A204.1 (cell line): ENCODE results near the gene RBM47.
"Not testable (repeated sequence)": the region's sequence is repeated elsewhere in the genome, so short reads cannot be mapped to it uniquely, and the experiment has no call there.

Experiments
- FAIRE-seq: peaks from 2 replicates; lab custom pipeline; 2012; peaks lifted over from hg19 to GRCh38; lab: Jason Lieb, UNC

Gene RBM47

DNA sequence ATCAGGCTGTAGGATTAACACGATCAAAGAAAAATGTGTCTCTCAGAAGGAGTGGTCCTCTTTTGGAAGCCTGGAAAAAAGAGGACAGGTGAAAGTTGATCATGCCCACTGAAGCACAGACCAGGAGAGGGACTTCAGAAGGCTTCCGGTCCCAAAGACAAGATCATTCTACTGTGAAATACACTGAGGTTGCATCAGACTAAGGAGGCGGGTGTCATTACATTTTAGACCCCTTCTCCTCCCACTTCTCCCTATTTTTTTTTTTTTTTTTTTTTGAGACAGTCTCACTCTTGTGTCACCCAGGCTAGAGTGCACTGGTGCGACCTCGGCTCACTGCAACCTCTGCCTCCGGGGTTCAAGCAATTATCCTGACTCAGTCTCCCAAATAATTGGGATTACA, 67.5 kb downstream of the RBM47 start:
- FAIRE-seq: no peak

DNA sequence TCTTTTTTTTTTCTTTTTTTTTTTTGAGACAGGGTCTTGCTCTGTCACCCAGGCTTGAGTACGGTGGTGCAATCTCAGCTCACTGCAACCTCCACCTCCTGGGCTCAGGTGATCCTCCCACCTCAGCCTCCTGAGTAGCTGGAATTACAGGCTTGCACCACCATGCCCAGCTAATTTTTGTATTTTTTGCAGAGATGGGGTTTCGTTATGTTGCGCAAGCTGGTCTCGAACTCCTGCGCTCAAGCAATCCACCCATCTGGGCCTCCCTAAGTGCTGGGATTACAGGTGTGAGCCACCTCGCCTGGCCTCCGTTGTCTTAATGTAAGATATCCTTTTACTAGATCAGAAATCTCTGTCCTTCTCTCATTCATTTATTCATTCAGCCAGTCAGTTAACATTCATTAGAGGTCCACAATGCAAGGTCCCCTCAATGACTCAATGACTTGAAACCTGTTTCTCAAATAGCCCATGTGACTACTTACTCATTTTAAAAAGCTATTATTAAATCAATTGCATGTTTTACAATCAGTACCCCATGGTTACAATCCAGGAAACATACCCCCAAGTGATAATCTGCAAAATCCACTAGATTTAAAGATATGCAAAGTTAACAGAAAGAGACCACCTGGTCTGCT, 68.0 kb downstream of the RBM47 start:
- FAIRE-seq: not testable (repeated sequence)

DNA sequence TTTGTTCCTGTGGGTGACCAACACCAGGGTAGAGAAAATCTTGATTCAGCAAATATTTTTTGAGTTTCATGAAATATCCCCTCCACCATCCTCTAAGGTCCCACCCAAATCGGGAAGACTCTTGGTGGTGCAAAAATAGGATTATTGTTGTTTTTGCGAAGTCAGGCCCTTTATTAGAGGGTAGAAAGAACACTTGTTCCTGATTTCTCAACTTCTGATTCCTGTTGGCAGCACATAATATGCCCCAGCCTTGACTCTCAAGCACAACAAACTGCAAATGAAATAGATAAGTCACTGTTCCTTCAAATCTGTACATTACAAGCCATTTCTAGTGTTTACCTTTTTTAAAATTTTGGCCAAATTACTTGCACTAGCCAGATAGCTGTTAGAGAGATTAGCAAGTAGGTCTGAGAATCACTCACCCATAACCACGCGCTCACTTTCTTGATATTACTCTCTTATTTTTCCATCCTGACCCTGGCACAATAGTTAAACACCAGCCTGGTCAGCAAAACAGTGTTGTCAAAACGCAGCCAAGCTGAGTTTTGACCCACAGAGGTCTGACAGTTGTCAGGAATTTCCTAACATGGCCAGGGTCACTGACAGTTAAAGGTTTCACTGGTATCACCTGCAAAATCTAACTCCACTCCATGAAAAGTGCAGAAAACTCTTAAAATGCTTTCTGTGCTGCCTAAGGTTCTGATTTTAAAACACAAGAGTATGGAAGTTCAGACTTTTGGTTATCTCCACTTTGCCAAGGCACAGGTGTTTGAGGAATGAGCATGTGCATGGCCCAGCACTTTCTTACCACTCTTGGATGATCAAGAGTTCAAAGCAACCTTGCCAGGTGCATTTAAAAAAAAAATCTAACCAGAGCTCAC, 69.8 kb downstream of the RBM47 start:
- FAIRE-seq: no peak

DNA sequence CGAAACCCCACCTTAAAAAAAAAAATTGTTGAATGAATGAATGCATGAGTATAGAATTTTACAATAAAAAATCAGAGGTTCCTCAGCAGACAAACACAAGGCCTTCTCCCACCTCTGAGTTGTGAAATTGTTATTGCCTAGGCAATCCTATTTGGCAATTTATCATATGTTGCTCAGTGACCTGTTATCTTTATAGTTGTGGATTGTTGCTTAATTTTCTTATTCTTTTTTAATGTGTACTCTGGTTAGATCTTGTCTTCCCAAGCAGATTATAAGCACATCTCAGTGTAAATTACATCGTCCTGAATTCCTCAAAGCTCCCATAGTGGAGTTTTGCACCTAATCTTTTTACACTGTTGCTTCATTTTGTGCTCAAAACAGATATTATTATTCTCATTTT, 71.9 kb downstream of the RBM47 start:
- no peak for FAIRE-seq

DNA sequence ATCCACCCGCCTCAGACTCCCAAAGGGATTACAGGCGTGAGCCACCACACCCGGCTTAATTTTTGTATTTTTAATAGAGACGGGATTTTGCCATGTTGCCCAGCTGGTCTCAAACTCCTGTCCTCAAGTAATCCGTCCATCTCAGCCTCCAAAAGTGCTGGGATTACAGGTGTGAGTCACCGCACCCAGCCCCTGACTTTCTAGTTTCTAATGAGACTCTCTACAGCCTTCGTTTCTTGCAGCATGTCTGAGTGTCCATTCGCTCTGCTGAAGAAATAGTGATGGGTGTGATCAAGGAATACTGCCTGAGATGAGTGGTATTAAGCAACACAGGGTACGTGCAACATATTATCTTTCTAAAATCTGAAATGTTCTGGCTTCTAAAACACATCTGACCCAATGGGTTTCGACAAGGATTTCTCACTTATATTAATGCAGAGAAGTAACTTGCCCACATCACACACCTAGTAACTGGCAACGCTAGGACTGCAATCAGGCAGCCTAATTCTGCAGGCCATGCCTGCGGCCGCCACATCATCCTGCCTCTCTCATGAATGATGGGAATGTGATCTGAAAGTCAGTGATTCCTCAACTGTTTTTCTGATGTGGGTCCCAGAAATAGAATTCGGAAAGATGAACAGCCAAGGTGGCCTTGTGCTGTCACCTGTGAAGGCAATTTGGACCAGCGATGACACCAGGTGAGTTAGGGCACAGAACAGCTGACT, 74.3 kb downstream of the RBM47 start:
- no peak for FAIRE-seq

DNA sequence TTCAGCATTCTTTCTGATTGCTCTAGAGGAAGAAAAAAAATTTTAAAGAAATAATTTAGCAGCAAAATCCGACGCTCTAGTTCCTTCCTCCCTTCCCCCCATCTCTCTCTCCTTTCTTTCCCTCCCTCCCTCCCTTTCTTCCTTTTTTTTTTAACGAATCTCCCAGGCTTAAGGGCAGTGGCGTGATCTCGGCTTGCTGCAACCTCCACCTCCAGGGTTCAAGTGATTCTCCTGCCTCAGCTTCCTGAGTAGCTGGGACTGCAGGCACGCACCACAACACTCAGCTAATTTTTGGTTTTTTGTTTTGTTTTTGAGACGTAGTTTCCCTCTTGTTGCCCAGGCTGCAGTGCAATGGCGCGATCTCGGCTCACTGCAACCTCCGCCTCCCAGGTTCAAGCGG, 75.0 kb downstream of the RBM47 start:
- FAIRE-seq: not testable (repeated sequence)

DNA sequence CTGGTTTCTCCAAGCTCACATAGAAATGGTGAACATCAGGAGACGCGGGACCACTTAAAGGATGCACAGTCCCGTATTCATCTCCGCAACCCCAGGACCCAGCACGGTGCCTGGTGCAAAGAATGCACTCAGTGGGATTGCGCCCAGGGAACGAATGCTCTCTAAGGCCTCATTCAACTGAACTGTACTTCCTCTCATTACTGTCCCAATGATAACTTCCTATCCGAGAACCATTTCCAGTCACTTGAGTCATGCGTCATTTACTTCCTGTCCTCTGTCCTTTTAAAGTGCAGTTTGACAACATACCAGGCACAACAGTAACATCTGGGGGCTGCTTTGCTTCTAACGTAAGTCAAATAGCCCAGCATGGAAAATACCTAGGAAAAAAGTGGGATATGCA, 75.7 kb downstream of the RBM47 start:
- FAIRE-seq: no peak

DNA sequence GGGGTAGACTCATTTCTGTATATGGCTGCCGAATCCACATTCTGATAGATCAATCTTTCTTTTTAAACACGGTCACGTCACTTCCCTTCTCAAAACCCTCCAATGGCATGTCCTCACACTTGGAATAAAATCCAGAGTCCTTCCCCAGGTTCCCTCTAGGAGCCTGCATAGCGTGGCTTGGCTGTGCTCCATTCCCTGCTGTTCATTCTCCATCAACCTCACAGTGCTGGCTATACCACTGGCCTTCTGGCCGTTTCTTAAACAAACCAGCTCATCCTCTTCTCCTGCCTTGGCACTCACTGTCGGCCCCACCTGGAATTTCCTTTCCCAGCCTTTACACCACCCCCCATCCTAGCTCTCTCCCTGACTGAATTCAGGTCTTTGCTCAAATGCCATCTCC, 77.1 kb downstream of the RBM47 start:
- no peak for FAIRE-seq

DNA sequence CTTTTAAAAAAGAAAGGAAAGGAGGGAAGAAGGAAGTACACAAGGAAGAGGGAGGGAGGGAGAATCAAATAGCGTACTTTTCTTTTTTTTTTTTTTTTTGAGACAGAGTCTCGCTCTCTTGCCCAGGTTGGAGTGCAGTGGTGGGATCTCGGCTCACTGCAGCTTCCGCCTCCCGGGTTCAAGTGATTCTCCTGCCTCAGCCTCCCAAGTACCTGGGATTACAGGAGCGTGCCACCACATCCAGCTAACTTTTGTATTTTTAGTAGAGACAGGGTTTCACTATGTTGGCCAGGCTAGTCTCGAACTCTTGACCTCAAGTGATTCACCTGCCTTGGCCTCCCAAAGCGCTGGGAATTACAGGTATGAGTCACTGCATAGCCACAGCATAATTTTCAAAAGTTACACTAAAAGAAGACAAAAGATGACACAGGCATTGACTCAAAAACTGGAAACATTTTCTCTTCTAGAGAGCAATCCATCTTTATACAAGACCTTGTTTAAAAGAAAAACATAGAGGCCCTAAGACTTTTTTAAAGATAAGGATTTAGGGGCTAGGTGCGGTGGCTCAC, 78.0 kb downstream of the RBM47 start:
- FAIRE-seq: not testable (repeated sequence)

DNA sequence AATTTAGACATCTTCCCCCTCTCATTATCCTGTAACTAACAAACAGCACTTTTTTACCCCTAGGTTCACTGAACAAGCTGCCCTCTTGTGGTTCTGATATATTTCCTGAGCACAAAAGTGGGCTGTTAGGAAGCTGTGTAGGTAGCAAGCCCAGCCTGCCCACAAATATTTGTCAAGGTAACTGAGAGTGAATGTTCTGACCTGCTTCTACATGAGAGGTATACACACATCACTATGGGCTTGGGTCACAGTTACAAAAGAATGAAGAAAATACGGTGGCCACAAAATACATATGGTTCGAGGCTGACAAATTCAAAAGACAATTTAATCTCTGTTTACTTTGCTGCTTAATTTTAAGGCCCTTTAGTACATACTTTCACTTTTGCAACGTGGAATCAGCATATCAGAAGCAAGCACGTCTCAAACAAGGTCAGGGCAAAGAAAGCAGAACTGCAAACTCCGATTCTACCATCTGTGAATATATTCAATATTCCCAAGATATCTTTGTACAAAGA, 78.7 kb downstream of the RBM47 start:
- no peak for FAIRE-seq

DNA sequence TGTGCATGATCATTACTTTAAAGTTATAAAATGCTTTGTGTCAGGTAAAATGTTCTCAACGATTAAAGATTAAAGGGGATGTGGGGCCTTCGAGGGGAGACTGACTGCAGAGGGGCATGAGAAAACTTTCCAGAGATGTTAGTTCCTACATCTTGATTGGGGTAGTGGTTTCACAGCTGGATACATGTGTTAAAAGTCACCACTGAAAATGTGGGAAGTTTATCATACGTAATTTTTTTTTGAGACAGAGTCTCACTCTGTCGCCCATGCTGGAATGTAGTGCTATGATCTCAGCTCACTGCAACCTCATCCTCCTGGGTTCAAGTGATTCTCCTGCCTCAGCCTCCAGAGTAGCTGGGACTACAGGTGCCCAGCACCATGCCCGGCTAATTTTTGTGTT, 79.5 kb downstream of the RBM47 start:
- no peak for FAIRE-seq

DNA sequence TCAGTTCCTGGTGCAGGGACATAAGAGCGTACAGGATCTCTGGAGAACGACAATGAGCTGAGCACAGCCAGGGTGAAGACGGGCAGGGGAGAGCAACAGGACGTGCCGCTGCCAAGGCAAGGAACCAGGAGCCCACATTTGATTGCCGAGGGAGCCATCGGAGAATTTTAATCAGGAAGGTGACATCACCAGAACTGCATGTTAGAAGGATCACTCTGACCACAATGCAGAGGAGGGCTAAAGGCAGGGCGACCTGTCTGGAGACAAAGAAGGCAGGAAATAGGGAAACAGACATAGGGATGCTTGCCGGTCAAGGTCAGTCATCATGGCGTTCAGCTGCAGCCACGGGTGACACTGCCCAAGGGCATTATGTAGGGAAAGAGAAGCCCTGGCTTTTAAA, 81.4 kb downstream of the RBM47 start:
- FAIRE-seq: no peak

DNA sequence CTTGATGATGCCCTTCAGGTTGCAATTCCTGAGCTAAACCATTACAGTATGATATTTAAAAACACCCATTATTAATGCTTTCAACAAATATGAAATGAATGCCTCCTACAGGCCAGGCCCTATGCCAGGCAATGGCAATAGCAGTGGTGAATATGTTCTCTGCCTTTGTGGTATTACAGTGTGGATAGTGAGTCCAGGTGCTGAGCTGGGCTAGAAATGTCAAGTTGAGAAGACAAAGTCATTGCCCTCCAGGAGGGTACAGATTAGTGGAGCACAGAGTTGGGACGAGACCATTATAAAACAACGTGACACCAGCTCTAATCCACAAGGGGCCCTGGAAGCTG, 81.9 kb downstream of the RBM47 start:
- FAIRE-seq: no peak

DNA sequence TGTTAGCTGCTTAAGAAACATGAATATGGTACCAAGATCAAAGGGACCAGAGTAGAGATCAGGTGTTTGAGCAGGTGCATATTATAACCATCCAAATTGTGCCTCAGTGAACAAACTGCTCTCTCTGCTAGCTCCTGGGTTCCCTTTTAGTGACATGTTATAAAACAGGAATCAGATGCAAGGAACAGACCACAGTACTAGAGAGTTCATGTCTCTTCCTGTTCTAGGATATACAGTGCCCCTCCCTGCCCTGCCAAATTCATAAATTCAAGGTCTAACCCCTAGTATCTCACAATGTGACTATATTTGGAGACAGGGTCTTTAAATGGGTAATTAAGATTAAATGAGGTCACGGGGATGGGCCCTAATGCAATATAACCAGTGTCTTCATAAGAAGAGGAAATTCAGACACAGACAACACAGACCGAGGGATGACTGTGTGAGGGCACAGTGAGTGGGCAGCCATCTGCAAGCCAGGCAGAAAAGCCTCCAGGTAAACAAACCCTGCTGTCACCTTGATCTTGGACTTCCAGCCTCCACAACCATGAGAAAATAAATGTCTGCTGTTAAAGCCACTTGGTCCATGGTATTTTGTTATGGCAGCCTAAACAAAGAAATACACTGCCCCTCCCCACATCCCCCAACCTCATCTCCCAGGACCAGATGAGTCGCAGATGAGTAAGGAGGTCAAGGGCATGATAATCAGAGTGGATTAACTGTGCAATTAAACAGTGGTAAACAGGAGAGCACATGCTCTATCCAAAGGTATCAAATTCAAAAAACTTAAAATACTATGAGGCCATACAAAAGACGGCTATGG, 82.5 kb downstream of the RBM47 start:
- no peak for FAIRE-seq

DNA sequence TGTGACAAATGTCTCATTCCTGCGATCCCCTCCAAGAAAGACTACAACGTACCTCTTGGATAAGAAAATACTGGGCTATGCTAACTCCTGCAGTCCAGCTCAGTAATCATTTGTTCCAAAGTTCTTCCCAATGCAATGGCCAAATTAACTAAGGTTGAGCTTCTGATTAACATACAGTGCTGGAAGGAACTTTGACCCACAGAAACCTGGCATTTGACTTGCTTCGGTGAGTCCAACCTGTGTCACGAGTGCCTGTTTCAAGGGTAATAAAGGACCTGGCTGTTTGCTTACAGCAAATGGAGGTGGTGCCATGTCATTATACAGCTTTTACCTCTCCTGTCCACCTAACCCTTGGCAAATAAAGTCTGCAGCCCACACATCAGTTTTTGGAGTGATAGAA, 83.2 kb downstream of the RBM47 start:
- no peak for FAIRE-seq

DNA sequence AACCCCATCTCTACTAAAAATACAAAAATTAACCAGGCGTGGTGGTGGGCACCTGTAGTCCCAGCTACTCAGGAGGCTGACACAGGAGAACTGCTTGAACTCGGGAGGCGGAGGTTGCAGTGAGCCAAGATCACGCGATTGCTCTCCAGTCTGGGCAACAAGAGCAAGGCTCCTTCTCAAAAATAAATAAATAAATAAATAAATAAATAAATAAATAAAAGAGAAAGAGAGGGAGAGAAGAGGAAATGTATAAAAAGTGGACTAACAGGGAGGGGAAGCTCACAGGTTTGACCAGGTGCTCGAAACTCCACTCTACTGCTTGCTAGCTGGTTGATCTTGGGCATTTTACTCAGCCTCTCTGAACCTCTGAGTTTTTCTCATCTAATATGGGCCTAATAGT, 84.2 kb downstream of the RBM47 start:
- FAIRE-seq: not testable (repeated sequence)

DNA sequence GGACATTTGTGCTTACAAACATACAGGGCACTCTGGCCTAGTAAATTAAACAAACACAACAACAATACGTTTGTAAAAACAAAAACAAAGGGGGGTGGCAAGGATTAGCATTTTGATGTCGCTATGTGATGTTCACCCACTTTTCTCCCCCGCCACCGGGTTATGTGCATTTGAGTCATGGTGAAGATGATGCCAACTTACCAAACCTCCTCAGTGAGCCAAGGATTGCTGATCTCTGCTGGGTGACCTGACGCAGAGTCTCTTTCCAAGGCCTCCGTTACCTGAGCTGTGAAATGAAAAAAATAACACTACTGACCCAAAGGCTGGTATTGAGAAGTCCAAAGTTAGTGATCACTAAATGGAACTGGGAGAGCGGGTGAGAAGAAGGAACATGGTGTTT, 85.4 kb downstream of the RBM47 start:
- no peak for FAIRE-seq

DNA sequence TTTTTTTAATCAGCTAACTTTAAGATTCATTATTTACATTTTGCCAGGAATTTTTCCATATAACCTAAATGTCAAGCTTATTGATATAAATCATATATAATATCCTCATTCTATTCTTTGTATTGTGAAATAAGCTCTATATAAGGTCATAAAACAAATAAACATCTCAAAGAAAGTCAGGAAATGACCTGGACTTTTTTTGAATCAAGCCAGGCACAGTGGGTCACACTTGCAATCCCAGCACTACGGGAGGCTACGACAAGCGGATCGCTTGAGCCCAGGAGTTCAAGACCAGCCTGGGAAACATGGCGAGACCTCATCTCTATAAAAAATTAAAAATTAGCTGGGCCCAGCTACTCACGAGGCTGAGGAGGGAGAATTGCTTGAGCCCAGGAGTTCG, 88.9 kb downstream of the RBM47 start:
- FAIRE-seq: no peak

DNA sequence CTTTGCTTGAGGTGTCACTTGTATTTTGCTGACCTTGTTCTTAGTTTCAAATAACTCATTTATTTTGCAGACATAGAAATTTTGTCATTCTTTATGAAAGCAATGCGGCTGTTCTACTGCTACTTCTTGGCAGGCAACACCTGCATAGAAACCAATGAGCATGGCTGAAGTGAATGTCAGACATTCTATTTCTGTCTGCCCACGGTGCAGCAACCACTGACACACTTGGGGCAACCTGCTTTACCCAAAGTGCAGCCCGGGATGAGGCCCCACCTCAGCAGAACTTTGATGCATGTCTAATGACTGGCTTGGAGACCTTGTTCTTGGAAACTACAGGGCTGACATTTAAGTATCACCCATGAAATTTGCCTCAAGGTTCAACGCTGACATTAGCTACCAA, 93.6 kb downstream of the RBM47 start:
- no peak for FAIRE-seq

DNA sequence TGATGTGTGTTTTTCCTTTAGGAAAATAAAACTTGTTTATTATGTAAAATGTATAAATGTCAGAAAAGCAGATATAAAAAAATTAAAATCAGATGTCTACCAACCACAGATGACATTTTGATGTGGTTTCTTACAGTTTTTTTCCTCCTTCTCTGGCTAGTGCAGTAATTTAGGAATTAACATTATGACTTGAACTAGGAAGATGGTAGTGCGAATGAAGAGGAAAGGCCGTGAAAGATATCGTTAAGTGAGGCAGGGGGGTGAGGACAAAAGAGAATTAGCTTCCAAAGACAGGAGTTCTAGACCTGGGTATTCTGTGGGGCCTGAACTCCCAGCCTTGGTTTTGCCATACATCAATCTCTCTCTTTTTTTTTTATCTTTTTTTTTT, 98.0 kb downstream of the RBM47 start:
- FAIRE-seq: no peak

DNA sequence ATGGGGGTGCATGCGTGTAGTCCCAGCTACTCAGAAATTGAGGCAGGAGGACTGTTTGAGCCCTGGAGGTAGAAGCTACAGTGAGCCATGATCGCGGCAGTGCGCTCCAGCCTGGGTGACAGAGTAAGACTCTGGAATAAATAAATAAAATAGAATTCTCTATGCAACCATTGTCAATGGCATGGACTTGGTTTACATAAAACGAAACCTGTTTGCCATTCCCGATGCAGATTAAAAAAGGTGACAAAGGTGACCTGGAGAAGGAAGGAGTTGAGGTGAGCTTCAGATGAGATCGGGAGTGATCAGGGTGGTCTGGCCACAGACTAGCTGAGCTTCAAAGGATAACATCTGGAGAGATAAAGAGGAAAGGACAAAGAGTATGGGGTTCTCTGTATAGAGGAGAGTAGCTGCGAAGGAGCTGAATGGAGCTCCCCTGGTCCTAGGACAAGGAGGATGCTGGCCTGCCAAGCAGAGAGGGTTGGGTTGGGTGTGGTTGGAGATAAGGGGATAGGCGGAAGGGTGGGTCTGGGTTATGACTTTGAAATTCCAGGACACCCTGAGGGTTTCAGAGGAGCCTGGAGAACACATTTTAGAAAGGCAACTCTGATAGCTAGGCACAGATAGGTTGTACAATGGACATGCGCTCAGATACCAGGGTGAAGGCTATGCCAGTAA, 98.6 kb downstream of the RBM47 start:
- no peak for FAIRE-seq
